Dendritic cell treated with granulocyte-macrophage colony-stimulating factor and Interleukin-4, amounts not matched to agents 40 ng/mL and 50 ng/mL, for 4 days (primary cell): ENCODE data around the gene GSTM3.
"Not testable (repeated sequence)": the region's sequence is repeated elsewhere in the genome, so short reads cannot be mapped to it uniquely, and the experiment has no call there.

ENCODE experiments used
- H3K27ac Mint-ChIP-seq: one replicate; pipeline ENCODE4 v1.8.0; 2022; ENCODE audit warnings: mild to moderate bottlenecking, mixed read lengths
- H3K27me3 Mint-ChIP-seq: one replicate; pipeline ENCODE4 v1.8.0; 2022; ENCODE audit warnings: mild to moderate bottlenecking, mixed read lengths
- H3K36me3 Mint-ChIP-seq: one replicate; pipeline ENCODE4 v1.8.0; 2022; ENCODE audit warnings: low read depth, mixed read lengths
- H3K4me1 Mint-ChIP-seq: one replicate; pipeline ENCODE4 v1.8.0; 2022; ENCODE audit warnings: low read depth, mixed read lengths
- H3K4me3 Mint-ChIP-seq: one replicate; pipeline ENCODE4 v1.8.0; 2022; ENCODE audit warnings: mild to moderate bottlenecking, moderate library complexity, mixed read lengths
- H3K9me3 Mint-ChIP-seq: one replicate; pipeline ENCODE4 v1.8.0; 2022; ENCODE audit warnings: mixed read lengths
- intact Hi-C: fragments of 100-400 bp; cut with micrococcal nuclease; formaldehyde crosslinking; loops from one replicate; pipeline ENCODE4 v1.15.0; 2022

GSTM3 gene

GRCh38 chr1:109697861-109698260 lies 43.0 kb downstream of the GSTM3 start:
- H3K4me1 Mint-ChIP-seq, H3K27ac Mint-ChIP-seq, H3K27me3 Mint-ChIP-seq, intact Hi-C loops, H3K36me3 Mint-ChIP-seq, H3K4me3 Mint-ChIP-seq: not testable (repeated sequence)
- peaks cover 10% of the 10 kb centered on the region for H3K9me3 Mint-ChIP-seq

- Mint-ChIP-seq H3K4me1 (no peaks in the 10 kb centered on the region), H3K27ac (no peak overlapping the region), H3K4me3 (no peak overlapping the region), H3K27me3 (no peaks in the 10 kb centered on the region), H3K9me3 (peaks cover 3% of the 10 kb centered on the region), H3K36me3 (peaks cover 6% of the 10 kb centered on the region)
- intact Hi-C loops: no loop called here
Observed at GRCh38 chr1:109697066-109697465, 43.8 kb downstream of the GSTM3 start.

GRCh38 chr1:109695138-109695537 lies 45.7 kb downstream of the GSTM3 start:
- H3K27me3 Mint-ChIP-seq, H3K4me1 Mint-ChIP-seq, H3K27ac Mint-ChIP-seq, intact Hi-C loops, H3K4me3 Mint-ChIP-seq, H3K9me3 Mint-ChIP-seq: not testable (repeated sequence)
- H3K36me3 Mint-ChIP-seq: peaks cover 12% of the 10 kb centered on the region

GRCh38 chr1:109694400-109694799 lies 46.4 kb downstream of the GSTM3 start:
- H3K4me3 Mint-ChIP-seq, intact Hi-C loops, H3K9me3 Mint-ChIP-seq, H3K27me3 Mint-ChIP-seq, H3K27ac Mint-ChIP-seq: not testable (repeated sequence)
- Mint-ChIP-seq H3K4me1 (peaks cover 10% of the 10 kb centered on the region), H3K36me3 (peaks cover 19% of the 10 kb centered on the region)

GRCh38 chr1:109691759-109692158 lies 49.1 kb downstream of the GSTM3 start:
- peaks cover 3% of the 10 kb centered on the region for H3K27me3 Mint-ChIP-seq
- H3K9me3 Mint-ChIP-seq: no peaks in the 10 kb centered on the region
- intact Hi-C loops: no loop called here
- peaks cover 20% of the 10 kb centered on the region for H3K36me3 Mint-ChIP-seq
- no peak overlapping the region for H3K27ac Mint-ChIP-seq
- no peak overlapping the region for H3K4me3 Mint-ChIP-seq
- peaks cover 16% of the 10 kb centered on the region for H3K4me1 Mint-ChIP-seq

- H3K4me3 Mint-ChIP-seq: no peak overlapping the region
Observed at GRCh38 chr1:109689844-109690405, 50.9 kb downstream of the GSTM3 start.

GRCh38 chr1:109687641-109688499 lies 53.0 kb downstream of the GSTM3 start, which contains the start of gene GSTM1:
Gene GSTM1, plus strand, starts transcription at chr1:109687817. Its CDS starts 57 bp downstream, at chr1:109687874.
- intact Hi-C loops: no loop called here
- peak within 1 kb of the TSS; percentile 78 for H3K4me3 Mint-ChIP-seq
- no peaks in the 10 kb centered on the region for H3K9me3 Mint-ChIP-seq
- H3K27ac Mint-ChIP-seq: peak within 1 kb of the TSS; percentile 87
- peaks cover 20% of the 10 kb centered on the region for H3K36me3 Mint-ChIP-seq
- peaks cover 3% of the 10 kb centered on the region for H3K27me3 Mint-ChIP-seq
- peaks cover 16% of the 10 kb centered on the region for H3K4me1 Mint-ChIP-seq

More at GRCh38 chr1:109689844-109690405, 50.9 kb downstream of the GSTM3 start:
- Mint-ChIP-seq H3K4me1 (peaks cover 16% of the 10 kb centered on the region), H3K27me3 (peaks cover 3% of the 10 kb centered on the region), H3K36me3 (peaks cover 20% of the 10 kb centered on the region), H3K27ac (no peak overlapping the region), H3K9me3 (no peaks in the 10 kb centered on the region)
- intact Hi-C loops: no loop called here

- intact Hi-C loops: not testable (repeated sequence)
- Mint-ChIP-seq H3K4me3 (peak overlapping the region; percentile 78), H3K27ac (peak overlapping the region; percentile 87)
Observed at GRCh38 chr1:109687109-109687508, 53.7 kb downstream of the GSTM3 start.

GRCh38 chr1:109685890-109686289 lies 54.9 kb downstream of the GSTM3 start:
- intact Hi-C loops, H3K4me3 Mint-ChIP-seq, H3K27me3 Mint-ChIP-seq, H3K9me3 Mint-ChIP-seq, H3K27ac Mint-ChIP-seq: not testable (repeated sequence)
- Mint-ChIP-seq H3K4me1 (peaks cover 11% of the 10 kb centered on the region), H3K36me3 (peaks cover 20% of the 10 kb centered on the region)

More at GRCh38 chr1:109687109-109687508, 53.7 kb downstream of the GSTM3 start:
- H3K27me3 Mint-ChIP-seq, H3K9me3 Mint-ChIP-seq: not testable (repeated sequence)
- Mint-ChIP-seq H3K36me3 (peaks cover 20% of the 10 kb centered on the region), H3K4me1 (peaks cover 16% of the 10 kb centered on the region)

GRCh38 chr1:109685399-109685798 lies 55.4 kb downstream of the GSTM3 start:
- intact Hi-C loops, H3K9me3 Mint-ChIP-seq, H3K27ac Mint-ChIP-seq, H3K4me3 Mint-ChIP-seq, H3K27me3 Mint-ChIP-seq: not testable (repeated sequence)
- Mint-ChIP-seq H3K36me3 (peaks cover 16% of the 10 kb centered on the region), H3K4me1 (peaks cover 11% of the 10 kb centered on the region)

- H3K36me3 Mint-ChIP-seq: peaks cover 10% of the 10 kb centered on the region
- H3K27ac Mint-ChIP-seq, intact Hi-C loops, H3K4me3 Mint-ChIP-seq, H3K9me3 Mint-ChIP-seq, H3K4me1 Mint-ChIP-seq, H3K27me3 Mint-ChIP-seq: not testable (repeated sequence)
Observed at GRCh38 chr1:109684777-109685176, 56.1 kb downstream of the GSTM3 start.
